ENCODE measurements around the gene AGPAT2. TPM values are rescaled to one million over a fixed set of nuclear protein-coding genes. Genes with fewer than 3 reads are reported as not detected.

AGPAT2 gene
- total and polyA plus RNA-seq, 2 of the 4 experiments (the other 2 are of a cell fraction) = 16.1 to 39.5 TPM

DNA sequence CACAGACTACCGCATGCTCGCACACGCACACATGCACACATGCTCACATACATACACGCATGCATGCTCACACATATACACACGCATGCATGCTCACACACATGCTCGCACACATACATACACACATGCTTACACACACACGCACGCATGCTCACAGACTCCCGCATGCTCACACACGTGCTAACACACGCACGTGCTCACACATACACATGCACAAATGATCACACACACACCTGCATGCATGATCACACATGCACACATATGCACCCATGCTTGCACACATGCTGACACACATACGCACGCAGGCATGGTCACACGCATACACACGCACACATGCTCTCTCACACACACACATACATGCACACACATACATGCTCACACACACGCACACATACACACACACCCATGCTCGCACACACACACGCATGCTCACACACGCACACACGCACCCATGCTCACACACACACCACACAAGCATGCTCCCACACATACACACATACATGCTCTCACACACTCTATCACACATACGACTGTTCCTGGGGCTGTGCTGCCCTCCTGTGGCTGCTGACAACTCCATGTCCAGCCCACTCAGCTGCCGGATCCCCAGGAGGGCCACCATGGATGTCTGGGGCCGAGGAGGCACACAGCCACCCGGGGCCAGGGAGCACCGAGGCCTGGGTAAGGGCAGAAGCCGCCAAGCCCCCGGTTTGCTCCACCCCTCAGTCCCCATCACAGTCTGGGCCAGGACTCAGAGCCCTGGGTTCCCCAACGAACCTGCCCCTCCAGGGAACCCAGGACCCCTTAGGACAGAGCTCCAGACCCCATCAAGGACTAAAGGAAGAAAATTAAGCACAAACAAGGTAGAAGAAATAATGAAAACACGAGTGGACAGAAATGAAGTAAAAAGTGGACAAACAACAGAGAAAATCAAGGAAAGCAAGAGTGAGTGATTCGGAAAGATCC, 55.9 kb downstream of the AGPAT2 start:
- dilution Hi-C loops (cut with HindIII; ENCODE audit: low sequenced_read_pairs, unreplicated experiment) (no loop called here), in situ Hi-C loops (cut with MboI; ENCODE audit: low sequenced_read_pairs) (loop anchor here (5.0 kb wide), 1 partner anchor 139 kb away; no protein-coding TSS in a partner anchor), intact Hi-C loops (cut with micrococcal nuclease) (loop anchor here (1.0 kb wide), 1 partner anchor 146 kb away; no protein-coding TSS in a partner anchor)
- TF ChIP-seq RAD21 (IDR thresholded peaks at IDR 0.05; ENCODE audit: low read length) = peak; percentile 97
- no peak for TF ChIP-seq MAFK (IDR thresholded peaks at IDR 0.05; ENCODE audit: low read depth, low read length)
- TF ChIP-seq POLR2A (IDR thresholded peaks at IDR 0.05; ENCODE audit: low read depth, low read length) = 0 out of 2 replicates have a peak, but pooled peaks have one; percentile 30
- TF ChIP-seq, protein P1, sequence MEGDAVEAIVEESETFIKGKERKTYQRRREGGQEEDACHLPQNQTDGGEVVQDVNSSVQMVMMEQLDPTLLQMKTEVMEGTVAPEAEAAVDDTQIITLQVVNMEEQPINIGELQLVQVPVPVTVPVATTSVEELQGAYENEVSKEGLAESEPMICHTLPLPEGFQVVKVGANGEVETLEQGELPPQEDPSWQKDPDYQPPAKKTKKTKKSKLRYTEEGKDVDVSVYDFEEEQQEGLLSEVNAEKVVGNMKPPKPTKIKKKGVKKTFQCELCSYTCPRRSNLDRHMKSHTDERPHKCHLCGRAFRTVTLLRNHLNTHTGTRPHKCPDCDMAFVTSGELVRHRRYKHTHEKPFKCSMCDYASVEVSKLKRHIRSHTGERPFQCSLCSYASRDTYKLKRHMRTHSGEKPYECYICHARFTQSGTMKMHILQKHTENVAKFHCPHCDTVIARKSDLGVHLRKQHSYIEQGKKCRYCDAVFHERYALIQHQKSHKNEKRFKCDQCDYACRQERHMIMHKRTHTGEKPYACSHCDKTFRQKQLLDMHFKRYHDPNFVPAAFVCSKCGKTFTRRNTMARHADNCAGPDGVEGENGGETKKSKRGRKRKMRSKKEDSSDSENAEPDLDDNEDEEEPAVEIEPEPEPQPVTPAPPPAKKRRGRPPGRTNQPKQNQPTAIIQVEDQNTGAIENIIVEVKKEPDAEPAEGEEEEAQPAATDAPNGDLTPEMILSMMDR (conservative IDR thresholded peaks at IDR 0.05; ENCODE audit: low read depth, low read length) = peak; percentile 91
- TF ChIP-seq SMC3 (IDR thresholded peaks at IDR 0.05; ENCODE audit: low read depth, low read length) = peak; percentile 95
- Histone ChIP-seq H2BK15ac (ENCODE audit: low read depth, low read length) (no peak overlapping the region), H2AFZ (replicated peaks; ENCODE audit: low read length, poor library complexity) (peak overlapping the region; percentile 16), H3K36me3 (ENCODE audit: control insufficient read depth, insufficient read depth, low read length) (no peaks in the 10 kb centered on the region), H3K4me1 (ENCODE audit: control insufficient read depth, insufficient read depth, low read length) (no peaks in the 10 kb centered on the region), H3K18ac (ENCODE audit: low read depth, low read length) (no peak overlapping the region), H3K4ac (ENCODE audit: low read depth, low read length) (no peak overlapping the region), H3K9me1 (ENCODE audit: insufficient read depth, low read length) (peaks cover 6% of the 10 kb centered on the region; the same call in 1 of the 2 replicates), H3K9ac (ENCODE audit: low read depth, low read length) (no peak overlapping the region), H3K27me3 (ENCODE audit: control insufficient read depth, insufficient read depth, low read length) (peaks cover 11% of the 10 kb centered on the region), H3K4me3 (ENCODE audit: insufficient read depth, low read depth, low read length) (no peak overlapping the region), H3K27ac (ENCODE audit: insufficient read depth, low read length) (no peak overlapping the region), H2BK5ac (ENCODE audit: low read depth, low read length, poor library complexity, severe bottlenecking) (no peak overlapping the region), H3K14ac (replicated peaks; ENCODE audit: low read depth, low read length) (no peak overlapping the region), H2AK5ac (ENCODE audit: low read depth, low read length) (no peak overlapping the region), H3K79me1 (ENCODE audit: low read depth in 1 of 2, low read length in 2 of 2) (no peaks in the 10 kb centered on the region; a peak in 1 of 4 replicates), H3K56ac (ENCODE audit: extremely low read depth, insufficient read depth, low read length) (no peak overlapping the region), H2BK120ac (ENCODE audit: low read depth, low read length) (no peak overlapping the region), H4K8ac (ENCODE audit: low read depth in 2 of 2, low read length in 2 of 2) (no peak overlapping the region), H2BK20ac (ENCODE audit: low read depth, low read length) (no peak overlapping the region), H3K9me3 (ENCODE audit: control insufficient read depth, insufficient read depth, low read length) (no peaks in the 10 kb centered on the region), H3K4me2 (ENCODE audit: low read depth, low read length) (no peak overlapping the region), H4K5ac (ENCODE audit: low read depth, low read length) (no peak overlapping the region), H4K91ac (ENCODE audit: insufficient read depth, low read depth, low read length) (no peak overlapping the region), H4K20me1 (ENCODE audit: insufficient read depth, low read length) (peaks cover 9% of the 10 kb centered on the region; the same call in 1 of the 2 replicates), H2AK9ac (replicated peaks; ENCODE audit: low read depth, low read length, poor library complexity) (no peak overlapping the region), H3K23ac (ENCODE audit: low read depth, low read length) (no peak overlapping the region)
- ChIA-PET POLR2A (ENCODE audit: unreplicated experiment) (no interaction called here), CTCF (interaction anchor here (0.9 to 1.3 kb wide), 4 partner anchors 10 to 147 kb away, joined by 3 to 9 read pairs (median 4); no protein-coding TSS in a partner anchor)
- WGBS, 2 experiments (ENCODE audit: extremely low coverage in 2 of 2, insufficient read length in 1 of 2) = 74% methylated on average over 18 of the region's 31 CpGs; no CpG with 5 or more reads in 1 of the 2 experiments
- BruUV-seq (replicated peaks) = no TSS peak
- DNase-seq = peak; percentile 76
- ATAC-seq (ENCODE audit: low read depth) = peak; percentile 91

Data from IMR-90 (cell line).